A204.1 (cell line): ENCODE data around the gene DMXL2.
"Not testable (repeated sequence)": the region's sequence is repeated elsewhere in the genome, so short reads cannot be mapped to it uniquely, and the experiment has no call there.

Experiments used
- FAIRE-seq: peaks from 2 replicates; lab custom pipeline; 2012; peaks lifted over from hg19 to GRCh38; lab: Jason Lieb, UNC

The DMXL2 gene

DNA sequence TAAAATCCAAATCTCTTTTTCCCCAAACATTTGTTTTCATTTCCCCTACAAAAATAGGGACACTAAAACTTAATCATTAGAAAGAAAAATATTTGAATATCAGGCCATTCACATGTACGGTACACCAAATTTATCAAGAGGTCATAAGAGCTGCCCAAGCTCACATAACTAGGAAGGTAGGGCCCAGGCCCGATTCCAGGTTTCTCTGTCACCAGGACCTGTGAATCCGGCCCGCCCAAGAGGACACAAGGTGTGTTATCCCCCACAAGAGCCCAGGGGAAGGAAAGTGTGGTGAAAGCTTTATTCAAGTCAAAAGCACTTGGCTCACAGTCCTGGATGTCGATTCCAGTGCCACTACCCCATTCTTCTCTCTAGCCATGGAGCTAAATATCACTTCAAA lies 130.6 kb downstream of the DMXL2 start:
- no peak for FAIRE-seq

DNA sequence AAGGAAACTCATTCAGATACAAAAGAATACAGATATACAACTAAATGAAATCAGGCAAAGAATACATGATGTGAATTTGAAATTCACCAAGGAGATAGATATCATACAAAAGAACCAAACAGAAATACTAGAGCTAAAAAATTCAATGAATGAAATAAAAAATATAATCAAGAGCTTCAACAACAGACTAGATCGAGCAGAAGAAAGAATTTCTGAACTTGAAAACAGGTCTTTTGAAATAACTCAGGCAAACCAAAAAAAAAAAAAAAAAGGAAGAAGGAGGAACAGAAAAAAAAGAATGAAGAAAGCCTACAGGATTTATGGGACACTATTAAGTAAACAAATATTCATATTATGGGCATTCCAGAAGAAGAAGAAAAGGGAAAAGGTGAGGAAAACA lies 137.8 kb downstream of the DMXL2 start:
- no peak for FAIRE-seq

DNA sequence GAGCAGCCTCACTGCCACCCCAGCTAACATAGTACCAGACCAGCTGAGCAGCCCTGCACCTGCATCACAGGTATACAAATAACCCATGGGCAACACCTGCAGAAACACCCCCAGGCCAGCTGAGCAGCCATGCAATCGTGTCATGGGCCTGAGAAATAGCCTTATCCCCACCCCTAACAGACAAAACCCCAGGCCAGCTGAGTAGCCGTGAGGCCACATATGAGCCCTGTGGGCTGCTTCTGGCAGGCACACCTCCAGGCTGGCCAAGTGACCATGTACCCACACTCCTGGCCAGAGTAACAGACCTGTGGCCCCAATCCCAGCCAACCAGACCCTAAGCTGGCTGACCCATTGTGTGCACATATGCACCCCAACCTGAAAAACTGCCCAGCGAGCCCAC lies 138.6 kb downstream of the DMXL2 start:
- no peak for FAIRE-seq

DNA sequence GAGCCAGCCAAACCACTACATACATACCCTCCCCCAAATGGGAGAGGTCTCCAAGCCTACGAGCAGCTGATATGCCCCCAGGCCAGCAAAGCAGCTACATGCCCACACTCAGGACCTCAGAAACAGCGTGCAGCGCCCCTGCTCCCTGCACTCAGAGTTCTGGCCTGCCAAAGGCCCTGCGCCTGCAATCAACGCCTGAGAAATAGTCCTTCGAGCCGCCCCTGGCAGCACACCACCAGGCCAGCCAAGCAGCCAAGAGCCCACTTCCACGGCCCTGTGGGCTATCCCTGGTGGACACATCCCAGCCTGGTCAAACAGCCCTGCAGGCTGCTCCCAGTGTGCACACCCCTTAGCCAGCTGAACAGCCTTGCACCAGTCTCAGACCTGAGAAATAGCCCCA lies 139.1 kb downstream of the DMXL2 start:
- no peak for FAIRE-seq

DNA sequence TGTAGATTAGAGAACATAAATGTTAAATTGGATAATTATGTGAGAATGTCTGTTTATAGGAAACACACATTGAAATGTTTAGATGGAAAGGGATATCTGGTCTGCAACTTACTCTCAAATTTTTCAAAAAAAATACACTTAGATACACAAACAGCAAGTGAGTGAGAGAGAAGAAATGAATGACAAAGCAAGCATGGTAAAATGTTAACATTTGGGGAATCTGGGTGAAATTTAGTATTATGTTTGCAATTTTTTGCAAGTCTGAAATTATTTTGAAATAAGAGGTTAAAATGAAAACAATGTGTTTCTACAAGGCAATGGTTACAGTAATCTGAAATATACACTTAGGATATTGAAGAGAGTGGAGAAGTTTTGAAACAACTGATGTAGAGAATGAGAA lies 146.8 kb downstream of the DMXL2 start:
- no peak for FAIRE-seq

DNA sequence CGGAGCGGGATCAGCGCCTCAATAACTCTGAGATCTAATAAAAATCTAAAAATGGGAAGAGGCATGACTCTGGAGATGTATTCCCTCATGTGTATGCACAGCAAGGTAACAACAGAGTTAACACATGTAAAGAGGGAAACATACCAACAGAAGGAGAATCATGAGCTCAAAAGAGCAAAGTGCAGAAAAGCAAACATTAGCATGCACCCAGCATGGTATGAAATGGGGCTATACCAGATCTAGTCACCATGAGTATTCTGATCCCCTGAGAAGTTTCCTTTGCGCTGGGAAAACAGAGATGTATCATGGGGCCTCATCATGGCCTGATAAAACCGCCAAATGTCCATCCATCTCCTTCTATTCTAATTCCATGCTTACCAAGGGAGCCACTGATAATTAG lies 152.1 kb downstream of the DMXL2 start:
- FAIRE-seq: no peak

DNA sequence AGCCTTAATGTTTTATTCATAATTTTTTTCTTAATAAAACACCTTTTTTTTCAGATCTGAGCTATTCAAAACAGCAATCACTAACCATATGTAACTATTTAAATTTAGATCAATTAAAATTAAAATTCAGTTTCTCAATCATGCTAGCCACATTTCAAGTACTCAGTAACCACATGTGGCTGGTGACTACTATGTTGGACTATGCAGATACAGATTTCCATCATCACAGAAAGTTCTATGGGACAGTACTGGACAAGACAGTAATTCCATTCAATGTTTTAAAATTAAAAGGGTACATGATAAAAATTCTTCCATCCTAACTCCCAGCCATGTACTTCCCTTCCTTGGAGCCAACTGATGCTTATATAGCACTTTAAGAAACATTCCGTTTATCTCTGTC lies 161.8 kb downstream of the DMXL2 start:
- FAIRE-seq: no peak

DNA sequence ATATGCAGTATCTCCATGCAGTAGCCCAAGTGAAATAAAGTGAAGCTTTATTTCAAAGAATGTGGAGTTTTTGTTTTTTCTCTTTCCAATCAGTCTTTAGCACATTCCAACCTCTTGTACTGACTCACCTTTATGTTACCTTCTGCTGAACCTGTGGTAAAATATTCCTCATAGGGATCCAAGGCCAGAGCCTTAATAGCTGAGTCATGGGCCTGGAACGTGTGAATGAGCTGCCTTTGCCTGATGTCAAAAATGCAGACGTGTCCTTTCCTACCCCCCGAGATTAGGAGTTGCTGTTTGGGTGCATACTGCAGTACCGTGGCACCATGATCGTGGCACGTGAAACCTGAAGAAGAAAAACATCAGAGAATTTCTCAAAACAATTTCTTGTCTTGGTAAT lies 172.6 kb downstream of the DMXL2 start:
- FAIRE-seq: no peak

DNA sequence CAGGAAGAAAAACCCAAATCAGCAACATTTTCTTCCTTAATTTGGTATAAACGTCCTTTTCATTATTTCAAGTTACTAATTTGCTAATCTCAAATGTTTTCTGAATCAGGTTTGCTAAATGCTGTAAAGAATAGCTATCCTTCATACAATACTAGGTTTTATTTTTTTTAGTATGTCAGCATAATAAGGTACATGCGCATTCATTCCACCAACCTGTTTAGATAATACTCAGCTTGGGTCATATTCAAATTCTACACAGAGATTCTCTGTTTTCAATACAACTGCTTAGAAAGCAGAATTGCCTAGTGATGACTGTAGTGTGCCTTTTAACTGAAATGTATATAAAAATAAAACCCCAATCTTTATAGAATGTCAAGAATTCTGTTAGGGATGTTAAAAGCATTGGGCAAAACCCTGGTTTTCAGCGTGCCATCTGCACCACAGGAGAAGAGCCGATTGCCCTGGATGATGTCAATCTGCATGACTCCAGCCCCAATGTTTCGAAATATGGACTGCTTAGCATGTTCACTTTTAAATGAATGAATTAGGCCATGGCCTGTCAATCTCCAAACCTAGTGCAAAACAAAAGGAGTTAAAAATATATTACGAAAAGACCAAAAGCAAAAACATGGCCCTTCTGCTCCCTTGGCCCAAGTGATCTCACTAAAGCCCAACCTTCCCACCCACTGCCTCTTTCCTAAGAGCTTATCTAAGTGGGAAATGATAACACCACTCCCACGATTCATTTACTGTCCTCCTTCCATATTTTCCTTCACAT lies 173.8 kb downstream of the DMXL2 start:
- FAIRE-seq: no peak

DNA sequence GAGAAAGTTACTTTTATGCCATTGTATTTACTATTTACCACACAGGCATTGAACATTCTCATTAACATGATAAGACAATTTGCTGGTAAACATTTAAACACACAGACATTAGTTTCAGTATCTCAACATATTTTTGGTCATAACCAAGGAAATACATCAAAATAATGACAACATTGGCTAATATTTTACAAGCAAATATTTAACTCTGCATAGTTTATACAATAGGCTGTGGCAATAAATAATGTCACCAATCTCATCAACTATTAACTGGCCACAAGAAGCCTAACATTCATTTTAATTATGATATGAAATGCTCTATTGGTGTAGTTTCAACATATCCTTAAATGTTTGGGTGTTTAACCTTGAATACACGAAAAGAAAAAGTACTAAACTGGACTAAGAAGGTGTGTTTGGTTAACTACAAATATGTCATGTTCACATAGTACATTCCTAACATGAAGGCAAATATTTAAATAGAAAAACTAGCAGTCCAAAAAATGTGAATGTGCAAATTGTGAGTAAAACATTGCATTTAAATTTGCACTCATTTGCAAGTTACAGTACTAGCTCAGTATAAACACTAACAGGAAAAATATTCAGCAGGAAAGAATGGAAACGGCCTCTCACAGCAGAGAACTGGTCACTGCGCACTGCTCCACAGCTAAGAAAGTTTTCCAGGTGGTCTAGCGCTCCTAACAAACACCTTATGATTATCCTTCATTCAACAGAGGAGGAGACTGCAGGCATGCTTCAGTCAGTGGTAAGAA lies 174.5 kb downstream of the DMXL2 start:
- FAIRE-seq: no peak

DNA sequence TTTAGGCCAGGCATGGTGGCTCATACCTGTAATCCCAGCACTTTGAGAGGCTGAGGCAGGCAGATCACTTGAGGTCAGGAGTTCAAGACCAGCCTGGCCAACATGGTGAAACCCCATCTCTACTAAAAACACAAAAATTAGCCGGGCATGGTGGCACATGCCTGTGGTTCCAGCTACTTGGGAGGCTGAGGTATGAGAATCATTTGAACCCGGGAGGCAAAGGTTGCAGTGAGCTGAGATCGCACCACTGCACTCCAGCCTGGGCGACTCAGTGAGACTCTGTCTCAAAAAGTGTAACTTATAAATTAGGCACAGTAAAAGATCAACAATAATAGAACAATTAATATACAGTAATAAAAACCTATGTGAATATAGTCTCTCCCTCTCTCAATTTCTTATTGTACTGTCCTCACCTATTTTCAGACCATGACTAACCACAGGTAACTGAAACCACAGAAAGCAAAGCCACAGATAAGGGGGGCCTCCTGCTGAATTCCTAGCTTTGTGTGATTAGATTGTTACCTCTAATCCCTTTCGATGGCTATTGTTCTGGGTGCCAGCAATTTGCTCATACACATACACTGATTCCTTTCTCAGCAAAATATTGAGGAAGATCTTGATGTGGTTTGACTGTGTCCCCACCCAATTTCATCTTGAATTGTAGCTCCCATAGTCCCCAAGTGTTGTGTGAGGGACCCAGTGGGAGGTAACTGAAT lies 176.4 kb downstream of the DMXL2 start:
- FAIRE-seq: not testable (repeated sequence)

DNA sequence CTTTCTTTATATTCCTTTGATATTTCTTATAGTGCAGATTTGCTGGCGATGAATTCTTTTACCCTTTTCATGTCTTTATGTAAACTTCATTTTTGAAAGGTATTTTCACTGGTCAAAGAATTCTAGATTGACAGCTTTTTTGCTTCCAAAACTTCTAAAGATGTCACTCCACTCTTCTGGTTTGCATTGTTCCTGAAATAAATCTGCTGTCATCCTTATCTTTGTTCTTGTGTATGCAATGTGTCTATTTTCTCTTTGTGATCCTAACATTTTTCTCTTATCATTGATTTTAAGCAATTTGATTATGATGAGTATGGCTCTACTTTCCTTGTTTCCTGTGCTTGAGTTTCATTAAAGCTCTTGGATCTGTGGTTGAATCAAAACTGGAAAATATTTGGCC lies 177.8 kb downstream of the DMXL2 start:
- FAIRE-seq: no peak

DNA sequence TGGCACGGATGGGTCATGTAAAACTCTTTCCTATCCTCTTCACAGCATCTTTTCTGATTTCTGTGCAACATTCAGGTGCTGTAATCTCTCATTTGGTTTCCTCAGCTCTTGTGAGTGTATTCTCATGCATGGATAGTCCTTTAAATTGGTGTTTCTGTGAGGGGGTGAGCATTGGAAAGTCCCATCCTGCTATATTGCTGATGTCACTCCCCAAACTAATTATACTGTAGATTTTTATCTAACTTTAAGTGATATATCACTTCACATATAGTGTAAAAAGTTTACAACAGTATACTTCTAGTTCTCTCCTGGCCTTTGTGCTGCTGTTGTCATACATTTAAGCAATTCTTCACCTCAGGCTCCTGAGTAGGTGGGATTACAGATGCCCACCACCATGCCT lies 178.5 kb downstream of the DMXL2 start:
- FAIRE-seq: no peak

DNA sequence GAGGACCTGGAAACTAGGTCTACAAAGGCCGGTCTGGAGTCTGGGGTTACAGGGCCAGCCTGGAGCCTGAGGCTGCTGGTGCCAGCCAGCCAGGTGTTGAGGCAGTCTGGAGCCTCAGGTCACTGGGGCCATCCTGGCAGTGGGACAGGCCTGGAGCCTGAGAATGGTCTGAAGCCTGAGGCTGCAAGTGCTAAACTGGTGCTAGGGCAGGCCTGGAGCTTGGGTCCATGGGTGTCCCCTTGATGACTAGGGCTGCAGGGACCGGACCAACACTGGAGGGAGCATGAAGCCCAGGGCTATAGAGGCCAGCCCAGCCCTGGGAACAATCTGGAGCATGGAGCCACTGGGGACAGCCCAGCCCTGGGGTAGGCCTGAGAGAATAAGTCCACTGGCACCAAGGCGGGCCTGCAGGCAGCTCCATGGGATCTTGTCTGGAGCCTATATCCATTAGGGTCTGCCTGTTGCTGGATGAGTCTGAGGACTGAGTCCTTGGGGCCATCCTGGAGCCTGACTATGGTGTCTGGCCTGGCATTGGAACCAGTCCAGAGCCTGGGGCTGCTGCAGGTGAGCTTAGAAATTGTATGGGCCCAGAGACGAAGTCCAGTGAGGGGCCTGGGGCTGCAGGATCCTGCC lies 179.2 kb downstream of the DMXL2 start:
- FAIRE-seq: no peak

DNA sequence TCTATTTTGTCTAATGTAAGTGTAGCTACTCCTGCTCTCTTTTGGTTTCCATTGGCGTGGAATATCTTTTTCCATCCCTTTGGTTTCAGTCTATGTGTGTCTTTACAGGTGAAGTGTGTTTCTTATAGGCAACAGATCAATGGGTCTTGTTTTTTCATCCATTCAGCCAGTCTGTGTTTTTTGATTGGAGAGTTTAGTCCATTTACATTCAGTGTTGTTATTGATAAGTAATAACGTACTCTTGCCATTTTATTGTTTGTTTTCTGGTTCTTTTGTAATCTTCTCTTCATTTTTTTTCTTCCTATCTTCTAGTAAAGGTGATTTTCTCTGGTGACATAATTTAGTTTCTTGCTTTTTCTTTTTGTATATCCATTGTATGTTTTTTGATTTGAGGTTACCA lies 184.0 kb downstream of the DMXL2 start:
- peak; percentile 60 for FAIRE-seq

DNA sequence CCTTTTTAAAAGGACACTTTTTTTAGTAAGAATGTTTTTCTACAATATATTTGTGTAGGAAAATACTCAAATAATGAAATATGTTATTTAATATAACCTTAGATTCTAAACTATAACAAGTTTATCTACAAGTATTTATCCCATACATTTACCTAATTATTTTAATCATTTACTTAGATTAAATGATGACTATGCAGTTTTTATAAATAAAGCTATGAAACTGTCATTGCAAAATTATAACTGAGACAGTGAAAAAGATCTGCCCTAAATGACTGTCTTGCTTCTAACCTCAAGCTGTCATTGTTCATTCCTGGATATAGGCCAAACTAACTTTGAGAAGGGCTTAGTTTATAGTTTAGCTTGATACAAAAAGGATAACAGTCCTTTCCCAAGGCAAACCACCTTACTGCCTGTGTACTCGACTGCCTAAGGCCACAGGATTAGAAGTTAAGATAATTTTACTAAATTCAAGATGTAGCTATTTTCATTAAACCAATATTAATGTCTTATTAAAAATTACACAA lies 197.0 kb downstream of the DMXL2 start:
- FAIRE-seq: peak; percentile 68

DNA sequence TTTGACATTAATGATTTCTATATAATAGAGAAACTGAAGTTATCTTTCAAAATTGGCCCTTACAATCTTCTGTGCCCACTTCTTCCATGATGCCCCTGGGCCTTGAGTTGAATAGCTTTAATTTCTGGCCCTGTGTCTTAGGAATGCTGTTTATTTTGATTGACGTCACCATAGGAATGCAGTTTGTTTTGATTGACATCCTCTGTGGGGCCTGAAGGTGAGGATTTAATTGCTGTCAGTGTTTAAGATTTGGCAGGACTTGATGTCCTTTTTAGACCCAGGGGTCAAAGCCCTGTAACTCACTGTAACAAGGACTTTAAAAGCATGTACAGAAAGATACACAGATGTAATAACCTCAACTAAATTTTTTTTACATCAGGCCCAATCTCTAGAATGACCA lies 197.8 kb downstream of the DMXL2 start:
- no peak for FAIRE-seq

DNA sequence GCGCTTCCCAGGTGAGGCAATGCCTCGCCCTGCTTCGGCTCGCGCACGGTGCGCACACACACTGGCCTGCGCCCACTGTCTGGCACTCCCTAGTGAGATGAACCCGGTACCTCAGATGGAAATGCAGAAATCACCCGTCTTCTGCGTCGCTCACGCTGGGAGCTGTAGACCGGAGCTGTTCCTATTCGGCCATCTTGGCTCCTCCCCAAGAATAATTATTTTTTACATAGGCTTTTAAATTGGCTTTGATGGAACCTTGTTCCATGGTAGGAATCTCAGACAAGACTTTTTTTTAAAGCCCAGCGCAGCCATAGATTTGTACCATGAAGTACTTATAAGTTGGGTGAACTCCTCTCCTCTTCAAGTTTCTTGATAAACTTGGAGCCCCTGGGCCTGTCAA lies 199.5 kb downstream of the DMXL2 start:
- FAIRE-seq: not testable (repeated sequence)

DNA sequence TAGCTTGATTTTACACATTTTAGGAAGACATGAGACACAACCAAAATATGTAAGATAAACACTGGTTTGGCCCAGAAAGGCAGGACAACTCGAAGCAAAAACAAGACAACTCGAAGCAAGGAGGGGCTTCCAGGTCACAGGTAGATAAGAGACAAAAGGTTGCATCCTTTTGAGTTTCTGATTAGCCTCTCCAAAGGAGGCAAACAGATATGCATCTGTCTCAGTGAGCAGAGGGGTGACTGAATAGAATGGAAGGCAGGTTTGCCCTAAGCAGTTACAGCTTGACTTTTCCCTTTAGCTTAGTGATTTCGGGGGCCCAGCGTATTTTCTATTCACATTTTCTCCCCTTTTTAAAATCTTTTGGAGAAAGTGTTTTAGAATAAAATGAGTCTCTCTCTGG lies 206.4 kb downstream of the DMXL2 start:
- FAIRE-seq: no peak

DNA sequence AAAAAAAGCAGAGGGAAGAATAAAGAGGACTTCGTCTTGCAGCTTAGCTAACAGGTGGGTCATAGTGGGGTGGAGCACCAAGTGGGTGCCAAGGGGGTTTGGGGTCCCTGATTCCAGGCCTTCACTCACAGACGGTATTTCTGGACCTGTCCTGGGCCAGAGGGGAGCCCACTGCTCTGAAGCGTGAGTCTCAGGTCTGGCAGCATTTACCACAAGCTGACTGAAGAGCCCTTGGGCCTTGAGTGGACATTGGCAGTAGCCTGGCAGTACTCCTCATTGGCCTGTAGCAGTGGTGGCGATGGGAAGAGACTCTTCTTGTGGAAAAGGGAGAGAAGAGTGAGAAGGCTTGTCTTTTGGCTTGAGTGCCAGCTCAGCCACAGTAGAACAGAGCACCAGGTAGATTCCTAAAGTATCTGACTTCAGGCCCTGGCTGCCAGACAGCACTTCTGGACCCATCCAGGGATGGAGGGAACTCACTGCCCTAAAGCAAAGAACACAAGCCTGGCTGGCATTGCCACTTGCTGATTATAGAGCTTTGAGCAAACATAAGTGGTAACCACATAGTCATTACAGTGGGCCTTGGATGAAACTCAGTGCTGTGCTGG lies 208.2 kb downstream of the DMXL2 start:
- no peak for FAIRE-seq

DNA sequence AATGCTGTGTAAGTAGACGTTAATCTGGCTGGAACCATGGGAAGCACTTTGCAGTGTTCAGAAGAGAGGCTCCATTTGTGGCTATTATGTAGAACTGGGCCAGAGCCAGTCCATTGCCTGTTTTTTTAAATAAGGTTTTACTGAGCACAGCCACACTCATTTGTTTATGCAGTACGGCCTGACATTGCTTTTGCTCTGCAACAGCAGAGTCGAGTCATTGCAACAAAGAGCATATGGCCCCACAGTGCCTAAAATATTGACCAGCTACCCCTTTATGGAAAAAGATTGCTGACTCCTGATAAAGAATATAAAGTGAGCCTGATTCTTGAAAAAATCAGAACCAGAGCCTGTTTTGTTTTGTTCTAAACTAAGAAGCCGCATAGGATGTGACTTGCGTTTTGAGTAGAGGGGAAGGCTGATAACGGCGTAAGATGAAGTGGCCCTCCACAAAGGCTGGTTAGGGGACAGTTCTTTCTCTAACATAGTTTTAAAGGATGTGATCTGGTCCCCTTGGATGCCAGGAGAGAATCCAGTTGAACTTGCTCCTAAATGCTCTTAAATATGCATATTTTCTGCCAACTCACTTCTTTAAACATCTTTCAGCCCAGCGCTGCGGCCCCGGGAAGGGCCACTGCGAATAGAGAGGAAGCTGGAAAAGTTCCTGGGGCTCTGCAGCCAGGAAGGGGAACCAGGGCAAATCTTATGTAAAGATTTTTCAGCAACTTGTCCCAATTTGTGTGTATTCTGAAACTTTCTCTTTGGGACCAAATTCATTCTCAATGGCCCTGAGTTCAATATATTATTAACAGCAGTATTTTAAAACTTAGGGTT lies 216.7 kb downstream of the DMXL2 start:
- FAIRE-seq: no peak
